HG03442 (cell line): Measurements from ENCODE around the gene COX4I2.
"Not testable (repeated sequence)": the region's sequence is repeated elsewhere in the genome, so short reads cannot be mapped to it uniquely, and the experiment has no call there.

Source experiments
- ATAC-seq: cut with Tn5 transposase; IDR thresholded peaks from one replicate; pipeline ENCODE4 v1.9.1; 2021; ENCODE audit warnings: mild to moderate bottlenecking, moderate library complexity; ENCODE audit not compliant: unreplicated experiment

COX4I2 gene

DNA sequence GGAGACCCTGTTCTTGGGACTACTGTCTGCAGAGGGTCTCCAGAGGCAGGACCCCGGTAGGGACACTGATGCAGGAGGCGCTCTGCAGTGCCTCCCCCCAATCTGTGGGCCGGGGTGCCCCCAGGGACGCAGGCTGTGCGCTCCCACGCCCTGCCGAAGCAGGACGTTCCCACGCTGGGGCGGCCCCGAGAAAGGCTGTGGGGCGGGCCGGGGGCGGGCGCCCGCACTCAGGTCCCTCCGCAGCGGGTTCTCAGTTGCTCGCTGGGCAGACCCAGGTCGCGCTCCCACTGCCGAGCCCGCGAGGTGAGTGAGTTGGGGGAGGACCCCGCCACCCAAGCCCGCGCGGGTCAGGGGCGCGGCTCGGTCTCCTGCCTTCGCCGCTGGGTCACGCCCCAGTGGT, at the start of gene COX4I2:
Gene COX4I2 (plus strand): TSS at position 253 of the 400 bp plus-strand sequence. CDS start 1,106 bp downstream, outside the sequence.
- no peak for ATAC-seq

- ATAC-seq, result no peak
Observed at GRCh38 chr20:31590717-31591225, 46.9 kb upstream of the COX4I2 start.

DNA sequence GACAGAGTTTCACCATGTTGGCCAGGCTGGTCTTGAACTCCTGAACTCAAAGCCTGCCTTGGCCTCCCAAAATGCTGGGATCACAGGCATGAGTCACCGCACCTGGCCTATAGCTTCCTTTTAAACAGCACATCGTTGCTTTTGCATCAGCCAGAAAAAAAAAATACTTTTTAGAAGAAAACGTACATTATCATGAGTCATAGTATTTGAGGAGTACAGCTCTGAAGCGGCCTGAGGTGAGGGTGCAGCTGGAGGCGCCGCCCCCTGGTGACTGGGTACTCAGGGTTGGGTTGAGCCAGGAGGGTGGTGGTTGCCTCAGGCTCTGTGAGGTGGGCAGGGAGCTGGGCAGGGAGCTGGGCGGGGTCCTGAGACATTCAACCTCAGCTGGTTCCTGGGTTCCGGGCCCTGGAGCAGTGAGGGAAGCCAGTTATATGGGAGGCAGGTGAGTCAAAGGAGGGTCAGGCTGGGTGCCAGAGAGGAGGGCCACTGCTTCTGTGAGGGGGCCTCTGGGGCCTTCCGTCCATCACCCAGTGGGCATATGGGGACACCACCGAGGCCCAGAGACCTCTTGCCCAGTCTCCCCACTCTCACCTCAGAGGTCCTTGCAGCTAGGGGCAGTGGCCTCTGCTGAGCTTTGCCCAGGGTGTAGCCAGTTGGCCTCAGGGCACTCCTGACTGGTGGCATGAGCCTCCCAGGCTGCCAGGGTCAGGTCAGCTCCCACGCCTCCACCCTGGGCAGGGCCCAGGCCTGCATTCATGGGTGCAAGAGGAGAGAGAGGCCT, 44.3 kb upstream of the COX4I2 start:
- ATAC-seq, result no peak

- ATAC-seq, result no peak
Observed at GRCh38 chr20:31594002-31594557, 43.6 kb upstream of the COX4I2 start.

- no peak for ATAC-seq
Observed at GRCh38 chr20:31594558-31595379, 42.9 kb upstream of the COX4I2 start.

GRCh38 chr20:31595380-31595653, 42.4 kb upstream of the COX4I2 start:
- ATAC-seq, result no peak

DNA sequence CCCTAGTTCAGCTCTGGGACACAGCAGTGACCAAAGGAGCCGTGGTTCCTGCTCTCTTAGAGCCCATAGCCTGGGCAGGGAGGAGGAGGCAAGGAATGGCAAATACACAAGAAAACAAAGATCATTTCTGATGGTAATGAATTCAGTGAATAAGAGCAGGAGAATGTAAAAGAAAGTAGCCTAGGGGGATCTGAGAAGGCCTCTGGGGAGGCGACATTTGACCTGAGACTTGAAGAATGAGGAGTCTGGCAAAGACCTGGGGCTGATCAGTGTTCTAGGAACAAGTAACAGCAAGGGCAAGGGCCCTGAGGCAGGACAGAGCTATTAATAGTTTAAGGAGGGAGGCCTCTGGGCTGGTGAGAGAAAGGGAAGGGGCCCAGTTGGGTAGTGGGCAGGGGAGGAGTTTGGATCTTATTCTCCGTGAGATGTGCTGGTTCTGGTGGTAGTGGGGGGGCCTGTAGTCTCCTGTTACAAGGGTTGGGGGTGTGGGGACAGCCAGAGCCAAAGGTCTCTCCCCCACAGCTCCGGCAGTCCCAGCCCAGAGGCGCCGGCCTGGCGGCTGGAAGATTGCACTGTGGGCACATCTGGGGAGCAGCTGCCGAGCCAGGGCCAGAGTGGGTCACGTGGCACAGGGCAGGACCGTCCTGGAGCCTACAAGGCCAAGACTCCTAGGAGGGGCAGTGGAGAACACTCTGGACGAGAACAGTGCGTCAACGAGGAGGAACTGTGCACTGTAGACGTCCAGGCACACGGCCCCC, 41.9 kb upstream of the COX4I2 start:
- ATAC-seq, result no peak

DNA sequence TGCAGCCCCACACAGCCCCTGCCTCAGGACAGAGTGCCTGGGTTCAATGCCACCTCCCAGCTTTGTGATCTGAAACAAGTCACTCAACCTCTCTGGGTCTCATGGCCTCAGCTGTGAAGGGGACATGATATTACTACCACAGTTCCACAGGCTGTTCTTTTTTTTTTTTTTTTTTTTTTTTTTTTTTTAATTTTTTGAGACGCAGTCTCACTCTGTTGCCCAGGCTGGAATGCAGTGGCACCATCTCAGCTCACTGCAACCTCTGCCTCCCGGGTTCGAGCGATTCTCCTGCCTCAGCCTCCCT, 41.3 kb upstream of the COX4I2 start:
- ATAC-seq, result not testable (repeated sequence)

- no peak for ATAC-seq
Observed at GRCh38 chr20:31596831-31597480, 40.8 kb upstream of the COX4I2 start.

DNA sequence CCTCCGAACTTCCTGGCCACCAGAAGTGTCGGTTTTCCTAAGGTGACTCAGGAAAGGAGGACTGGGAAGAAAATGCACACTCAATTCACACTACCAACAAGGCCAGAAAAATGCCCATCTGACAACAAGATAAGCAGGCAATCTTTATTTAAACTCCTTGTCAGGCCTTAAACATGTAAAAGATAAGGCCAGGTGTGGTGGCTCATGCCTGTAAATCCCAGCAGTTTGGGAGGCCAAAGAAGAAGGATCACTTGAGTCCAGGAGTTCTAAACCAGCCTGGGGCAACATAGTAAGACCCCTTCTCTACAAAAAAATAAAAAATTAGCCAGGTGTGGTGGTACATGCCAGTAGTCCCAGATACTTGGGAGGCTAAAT, 40.2 kb upstream of the COX4I2 start:
- ATAC-seq, result no peak

DNA sequence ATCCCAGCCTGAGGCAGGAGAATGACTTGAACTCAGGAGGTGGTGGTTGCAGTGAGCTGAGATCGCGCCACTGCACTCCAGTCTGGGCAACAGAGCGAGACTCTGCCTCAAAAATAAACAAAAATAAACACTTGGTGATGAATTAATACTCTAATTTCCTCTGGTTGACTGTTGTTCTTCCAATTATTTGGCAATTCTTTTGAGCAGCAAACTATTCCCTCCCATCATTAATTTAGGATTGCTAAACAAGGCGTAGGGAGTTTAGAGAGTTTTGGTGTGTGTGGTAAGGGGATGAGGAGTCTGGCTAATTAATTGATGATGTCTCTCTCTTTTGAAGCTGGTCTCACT, 35.3 kb upstream of the COX4I2 start:
- no peak for ATAC-seq

GRCh38 chr20:31602779-31603441, 34.8 kb upstream of the COX4I2 start:
- peak; percentile 79 for ATAC-seq

GRCh38 chr20:31603822-31604566, 33.7 kb upstream of the COX4I2 start:
- peak; percentile 48 for ATAC-seq

GRCh38 chr20:31604567-31605030, 33.1 kb upstream of the COX4I2 start:
- ATAC-seq, result no peak

DNA sequence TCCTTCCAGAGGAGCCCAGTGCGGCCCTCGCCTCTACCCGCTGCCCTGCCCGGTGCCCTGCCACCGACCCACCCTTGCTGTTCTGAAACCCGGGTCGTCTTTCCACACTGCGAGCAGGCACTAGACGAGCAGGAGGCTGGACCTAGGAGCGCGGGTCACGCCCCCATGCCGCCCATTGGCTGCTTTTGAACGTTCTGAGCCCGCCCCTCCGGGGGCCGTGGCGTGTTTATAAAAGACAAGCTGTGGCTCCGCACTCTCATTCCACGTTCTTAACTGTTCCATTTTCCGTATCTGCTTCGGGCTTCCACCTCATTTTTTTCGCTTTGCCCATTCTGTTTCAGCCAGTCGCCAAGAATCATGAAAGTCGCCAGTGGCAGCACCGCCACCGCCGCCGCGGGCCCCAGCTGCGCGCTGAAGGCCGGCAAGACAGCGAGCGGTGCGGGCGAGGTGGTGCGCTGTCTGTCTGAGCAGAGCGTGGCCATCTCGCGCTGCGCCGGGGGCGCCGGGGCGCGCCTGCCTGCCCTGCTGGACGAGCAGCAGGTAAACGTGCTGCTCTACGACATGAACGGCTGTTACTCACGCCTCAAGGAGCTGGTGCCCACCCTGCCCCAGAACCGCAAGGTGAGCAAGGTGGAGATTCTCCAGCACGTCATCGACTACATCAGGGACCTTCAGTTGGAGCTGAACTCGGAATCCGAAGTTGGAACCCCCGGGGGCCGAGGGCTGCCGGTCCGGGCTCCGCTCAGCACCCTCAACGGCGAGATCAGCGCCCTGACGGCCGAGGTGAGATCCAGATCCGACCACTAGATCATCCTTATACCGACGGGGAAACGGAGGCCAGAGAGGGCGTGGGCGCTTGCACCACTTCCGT, 32.4 kb upstream of the COX4I2 start, which contains the start of gene ID1:
Gene ID1 (plus strand): TSS at position 259 of the 871 bp plus-strand sequence. CDS start 99 bp downstream, at position 358.
- peak; percentile 73 for ATAC-seq

GRCh38 chr20:31605902-31606803, 31.6 kb upstream of the COX4I2 start:
- no peak for ATAC-seq
